AG09309 (cell line): Measurements from ENCODE around the gene BICD2.
A peak's percentile ranks its signal among the peaks of the same experiment; 100 is the strongest.

Experiments
- DNase-seq: peaks from one replicate; pipeline ENCODE4 v3.0.0-alpha.2; 2010; ENCODE audit warnings: low read depth
- H3K4me3 ChIP-seq: 2 replicates; pipeline ENCODE4 v1.5.1; 2011; ENCODE audit warnings: mild to moderate bottlenecking, low read depth, low read length, moderate library complexity; ENCODE audit not compliant: control insufficient read depth
- TF ChIP-seq, protein P1 (sequence below): IDR thresholded peaks from 2 replicates; pipeline ENCODE4 v1.5.1; 2011; ENCODE audit warnings: mild to moderate bottlenecking, low read depth, low read length, inconsistent platforms; ENCODE audit not compliant: insufficient read depth, control insufficient read depth; ENCODE audit errors: missing control alignments

The BICD2 gene

DNA sequence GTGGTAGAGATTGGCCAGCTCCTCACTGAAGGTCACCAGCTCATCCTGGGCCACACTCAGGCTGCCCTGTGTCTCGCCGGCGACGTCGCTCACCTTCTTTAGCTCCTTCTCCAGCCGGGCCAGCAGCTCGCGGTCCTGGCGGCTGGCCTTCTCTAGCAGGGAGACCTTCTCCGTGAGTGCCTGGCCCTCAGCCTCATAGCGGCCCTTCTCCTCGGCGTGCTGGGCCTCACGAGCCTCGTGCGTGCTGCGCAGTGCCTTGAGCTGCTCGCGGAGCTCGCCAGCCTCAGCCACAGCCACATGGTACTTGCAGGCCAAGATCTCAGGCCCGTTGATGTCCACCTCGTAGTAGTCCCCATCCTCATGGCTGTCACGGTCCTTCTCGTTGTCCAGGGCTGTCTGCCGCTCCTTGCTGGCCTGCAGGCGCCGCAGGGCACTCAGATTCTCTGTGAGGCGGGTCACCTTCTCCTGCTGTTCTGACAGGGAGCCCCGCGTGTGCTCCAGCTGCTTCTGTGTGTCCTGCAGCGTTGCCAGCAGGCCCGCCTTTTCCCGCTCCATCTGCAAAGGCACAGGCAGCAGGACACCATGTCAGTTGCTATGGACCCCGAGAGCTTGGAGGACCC lies 45.5 kb downstream of the BICD2 start:
- H3K4me3 ChIP-seq, result no peak overlapping the region
- no peak for DNase-seq
- TF ChIP-seq, protein P1, sequence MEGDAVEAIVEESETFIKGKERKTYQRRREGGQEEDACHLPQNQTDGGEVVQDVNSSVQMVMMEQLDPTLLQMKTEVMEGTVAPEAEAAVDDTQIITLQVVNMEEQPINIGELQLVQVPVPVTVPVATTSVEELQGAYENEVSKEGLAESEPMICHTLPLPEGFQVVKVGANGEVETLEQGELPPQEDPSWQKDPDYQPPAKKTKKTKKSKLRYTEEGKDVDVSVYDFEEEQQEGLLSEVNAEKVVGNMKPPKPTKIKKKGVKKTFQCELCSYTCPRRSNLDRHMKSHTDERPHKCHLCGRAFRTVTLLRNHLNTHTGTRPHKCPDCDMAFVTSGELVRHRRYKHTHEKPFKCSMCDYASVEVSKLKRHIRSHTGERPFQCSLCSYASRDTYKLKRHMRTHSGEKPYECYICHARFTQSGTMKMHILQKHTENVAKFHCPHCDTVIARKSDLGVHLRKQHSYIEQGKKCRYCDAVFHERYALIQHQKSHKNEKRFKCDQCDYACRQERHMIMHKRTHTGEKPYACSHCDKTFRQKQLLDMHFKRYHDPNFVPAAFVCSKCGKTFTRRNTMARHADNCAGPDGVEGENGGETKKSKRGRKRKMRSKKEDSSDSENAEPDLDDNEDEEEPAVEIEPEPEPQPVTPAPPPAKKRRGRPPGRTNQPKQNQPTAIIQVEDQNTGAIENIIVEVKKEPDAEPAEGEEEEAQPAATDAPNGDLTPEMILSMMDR, result no peak

DNA sequence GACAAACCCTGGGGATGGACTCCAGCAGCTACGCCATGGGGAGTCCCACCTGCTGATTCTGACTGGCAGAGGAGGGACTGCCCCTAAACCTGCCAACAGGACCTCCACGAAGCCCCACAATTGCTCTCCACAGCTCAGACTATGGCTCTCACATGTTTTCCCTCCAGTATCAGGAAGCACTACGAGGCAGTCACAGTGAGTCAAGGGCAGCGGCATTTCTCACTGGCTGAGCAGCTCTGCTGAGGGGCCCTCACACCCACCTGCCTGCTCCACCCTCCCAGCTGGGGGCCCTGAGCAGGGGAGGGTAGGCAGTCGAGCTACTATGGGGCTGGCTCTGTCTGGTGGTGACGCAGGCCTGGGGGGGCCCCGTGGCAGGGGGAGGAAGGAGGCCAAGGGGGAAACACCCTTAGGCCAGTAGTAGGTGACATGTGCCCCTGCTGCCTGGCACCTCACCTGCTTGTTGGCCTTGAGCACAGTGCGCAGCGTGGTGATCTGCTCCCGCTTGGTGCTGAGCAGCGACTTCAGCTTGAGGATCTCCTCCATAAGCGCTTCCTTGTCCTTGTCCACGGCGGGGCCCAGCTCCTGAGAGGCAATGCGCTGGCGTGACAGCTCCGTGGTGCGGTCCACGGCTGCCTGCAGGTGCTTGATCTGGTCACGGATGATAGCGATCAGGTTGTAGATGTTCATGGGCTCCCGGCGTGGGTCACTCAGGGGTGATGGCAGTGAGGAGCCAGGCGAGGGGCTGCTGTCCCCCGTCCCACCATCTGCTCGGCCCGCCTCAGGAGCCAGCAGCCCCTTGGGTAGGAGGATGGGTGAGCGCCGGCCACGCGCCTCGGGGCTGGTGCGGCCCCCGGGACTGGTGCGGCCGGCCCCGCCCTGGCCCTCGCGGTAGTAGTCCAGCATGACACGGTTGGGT lies 46.3 kb downstream of the BICD2 start:
- TF ChIP-seq, protein P1, result no peak
- DNase-seq, result no peak
- H3K4me3 ChIP-seq, result no peak overlapping the region

DNA sequence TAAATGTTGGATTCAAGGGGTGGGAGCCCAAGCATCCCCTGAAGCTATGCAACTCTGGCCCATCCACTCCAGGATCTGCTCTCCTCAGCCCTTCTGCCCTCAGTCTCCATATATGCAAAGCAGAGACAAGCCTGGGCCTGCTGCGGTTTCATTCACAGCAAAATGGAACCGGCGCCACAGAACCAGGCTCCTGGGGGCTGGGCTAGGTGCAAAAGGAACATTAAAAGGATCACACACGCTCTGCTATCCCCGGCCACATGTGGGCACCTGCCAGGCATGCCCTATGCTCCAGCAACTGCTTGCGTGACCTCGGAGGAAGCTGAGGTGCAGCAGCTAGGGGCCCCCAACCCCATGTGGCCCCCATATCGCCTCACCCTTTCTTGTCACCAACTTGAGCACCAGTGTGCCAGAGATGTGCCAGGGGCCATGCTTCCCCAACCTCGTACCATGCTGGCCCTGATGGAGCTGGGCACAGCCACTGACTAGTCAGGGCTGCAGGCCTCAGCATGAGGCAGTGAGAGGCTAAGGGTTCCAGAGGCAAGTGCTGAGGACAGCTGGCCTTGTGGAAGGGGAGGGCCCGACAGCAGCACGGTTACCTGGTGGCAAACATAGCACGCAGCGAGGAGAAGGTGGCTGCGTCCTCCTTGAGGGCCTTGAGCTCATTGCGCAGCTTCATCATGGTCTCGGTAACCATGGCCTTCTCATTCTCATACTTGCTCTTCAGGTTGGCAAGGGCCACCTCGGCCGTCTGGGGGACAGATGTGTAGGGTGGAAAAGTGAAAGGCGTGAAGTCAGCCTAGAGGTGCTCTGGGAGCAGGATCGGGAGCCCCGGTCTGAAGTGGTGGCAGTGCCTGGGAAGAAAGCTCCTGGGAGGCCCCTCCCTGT lies 47.2 kb downstream of the BICD2 start:
- H3K4me3 ChIP-seq, result no peak overlapping the region
- no peak for DNase-seq

DNA sequence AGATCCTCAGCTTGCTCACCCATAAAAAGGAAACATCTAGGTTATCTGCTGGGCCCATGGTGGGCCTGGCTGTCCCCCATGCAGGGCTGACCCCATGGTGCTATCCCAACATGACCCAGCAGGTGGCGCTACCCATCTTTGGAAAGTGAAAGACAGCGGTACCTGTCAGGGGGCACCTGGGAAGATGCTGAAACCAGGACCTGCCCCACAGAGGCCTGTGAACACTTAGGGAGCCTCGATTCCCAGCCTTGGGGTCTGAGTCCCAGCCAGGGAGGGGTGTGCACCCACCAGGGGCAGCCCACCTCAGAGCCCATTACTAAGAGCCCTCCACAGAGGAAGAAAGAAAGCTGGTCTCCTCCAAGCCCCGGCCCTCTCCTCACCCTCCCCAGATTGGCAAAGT lies 48.1 kb downstream of the BICD2 start:
- TF ChIP-seq, protein P1, result peak; percentile 93
- no peak overlapping the region for H3K4me3 ChIP-seq
- DNase-seq, result no peak

More for the DNA sequence above, 47.2 kb downstream of the BICD2 start:
- TF ChIP-seq, protein P1, result no peak

DNA sequence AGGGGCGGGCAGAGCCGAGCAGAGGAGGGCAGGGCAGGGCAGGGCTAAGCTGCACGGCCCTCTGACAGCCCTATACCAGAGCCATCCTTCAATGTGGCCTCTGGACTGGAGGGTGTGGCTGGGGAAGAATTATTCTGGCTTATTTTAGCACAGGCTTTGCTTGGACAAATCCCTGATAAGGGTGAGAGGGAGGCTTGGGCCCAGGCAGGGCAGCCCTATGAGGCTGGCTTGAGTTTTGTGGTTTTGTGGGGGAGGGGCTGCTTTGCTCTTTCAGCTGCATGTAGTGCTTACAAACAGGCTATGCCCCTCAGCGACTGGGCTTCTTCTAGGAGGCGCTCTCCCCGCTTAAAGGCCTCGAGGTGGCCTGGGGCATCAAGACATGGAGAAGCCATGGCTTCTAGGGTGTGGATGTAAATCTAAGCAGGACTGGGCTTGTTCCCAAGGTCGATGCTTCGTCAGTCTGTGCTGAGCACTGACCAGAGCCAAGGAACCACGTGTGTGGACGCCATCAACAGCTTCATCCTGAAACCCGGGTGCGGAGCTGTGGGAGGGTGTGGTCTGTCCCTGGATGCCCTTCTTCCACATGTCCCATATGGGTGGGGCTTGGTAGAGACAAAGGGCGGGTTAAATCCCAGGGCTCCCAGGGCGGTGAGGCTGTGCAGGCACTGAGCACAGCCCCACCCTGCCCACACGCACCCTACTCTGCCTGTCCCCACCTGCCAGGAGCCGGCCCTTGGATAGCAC lies 49.0 kb downstream of the BICD2 start:
- TF ChIP-seq, protein P1, result no peak
- no peak for DNase-seq
- H3K4me3 ChIP-seq, result no peak overlapping the region

DNA sequence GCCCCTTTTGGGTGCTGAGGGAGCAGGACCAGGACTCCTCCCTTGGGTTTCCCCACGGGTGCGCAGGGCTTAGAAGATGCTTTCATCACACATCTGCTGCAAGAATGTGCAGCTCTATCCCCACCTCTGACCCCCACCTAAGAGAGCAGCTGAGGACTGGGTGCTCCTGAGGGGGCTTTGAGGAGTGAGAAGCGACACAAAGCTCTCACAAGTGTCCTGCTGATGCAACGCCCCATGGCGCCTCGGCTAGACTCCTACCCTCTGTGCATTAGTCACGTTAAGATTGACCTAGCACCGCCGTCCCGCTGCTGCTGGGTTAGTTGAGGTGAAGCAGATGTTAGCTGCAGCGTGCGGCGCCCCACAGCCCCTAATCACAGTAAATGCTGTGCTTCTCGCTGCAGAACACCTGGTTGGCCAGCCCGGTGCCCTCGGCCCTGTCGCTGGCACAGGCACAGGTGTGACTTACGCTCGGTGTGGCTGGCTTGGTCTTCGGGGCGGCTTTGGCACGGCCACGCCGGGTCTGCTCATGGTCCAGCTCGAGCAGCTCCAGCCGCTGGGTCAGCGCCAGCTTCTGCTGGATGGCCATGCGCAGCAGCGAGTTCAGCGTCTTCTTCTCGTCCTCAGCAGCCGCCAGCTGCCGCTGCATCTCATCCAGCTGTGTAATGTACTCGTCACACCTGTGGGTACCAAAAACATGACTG lies 49.7 kb downstream of the BICD2 start:
- no peak for DNase-seq
- TF ChIP-seq, protein P1, result no peak

More for the DNA sequence above, 49.7 kb downstream of the BICD2 start:
- no peak overlapping the region for H3K4me3 ChIP-seq
